Thyroid gland (tissue), 4 donors: ENCODE measurements around the gene SLC22A4.

Experiments
- POLR2A ChIP-seq, 2 donors: fragments of 450-650 bp; IDR thresholded peaks; one replicate each; pipeline ENCODE4 v1.6.1; 2017; ENCODE audit warnings: antibody characterized with exemption in 2 of 2, mild to moderate bottlenecking in 2 of 2, moderate library complexity in 1 of 2
- TF ChIP-seq, protein P1 (sequence below), 6 experiments: fragments of 200-600 bp in 3 of 6; fragments of 450-650 bp in 3 of 6; sonication (generic) in 3 of 6; IDR thresholded peaks; one replicate each; pipeline ENCODE4 v1.5.1; 2016 to 2019; ENCODE audit warnings: antibody characterized with exemption in 6 of 6, mild to moderate bottlenecking in 2 of 6, inconsistent platforms in 1 of 6, moderate library complexity in 1 of 6

DNA sequence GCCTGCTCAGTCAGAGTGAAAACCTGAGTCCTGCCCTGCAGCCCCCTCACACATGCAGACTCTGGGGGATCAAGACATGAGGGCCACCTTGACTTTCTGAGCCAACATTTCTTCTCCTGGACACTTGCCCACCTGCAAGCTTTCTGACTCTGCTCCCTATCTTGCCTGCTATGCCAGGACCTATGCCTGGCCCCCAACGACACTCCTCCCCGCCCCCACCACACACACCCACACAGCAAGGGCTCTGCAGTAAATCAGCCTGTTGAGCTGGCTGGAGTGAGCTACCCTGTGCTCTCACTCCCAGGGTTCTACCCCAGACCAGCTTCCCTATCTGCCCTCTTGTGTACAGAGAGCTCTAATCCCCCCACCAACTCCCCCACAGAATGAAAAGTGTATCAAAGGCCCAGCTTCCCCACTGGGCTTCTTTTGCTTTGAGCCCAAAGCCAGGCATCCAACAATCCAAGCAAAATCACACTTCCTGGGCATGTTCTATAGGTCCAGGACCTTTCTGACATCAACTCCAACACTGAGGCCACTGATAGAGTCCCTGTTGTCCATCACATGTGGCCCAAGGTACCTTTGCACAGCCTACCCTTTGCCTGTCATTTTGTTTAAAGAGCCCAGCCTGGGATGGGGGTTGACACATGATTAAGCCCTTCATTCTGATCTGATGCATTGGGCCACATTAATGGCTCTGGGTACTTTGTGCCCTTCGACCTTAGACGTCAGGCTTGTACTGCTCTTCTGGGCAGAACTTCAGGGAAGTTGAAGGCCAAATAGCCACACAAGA lies 29.5 kb upstream of the SLC22A4 start:
- TF ChIP-seq, protein P1, sequence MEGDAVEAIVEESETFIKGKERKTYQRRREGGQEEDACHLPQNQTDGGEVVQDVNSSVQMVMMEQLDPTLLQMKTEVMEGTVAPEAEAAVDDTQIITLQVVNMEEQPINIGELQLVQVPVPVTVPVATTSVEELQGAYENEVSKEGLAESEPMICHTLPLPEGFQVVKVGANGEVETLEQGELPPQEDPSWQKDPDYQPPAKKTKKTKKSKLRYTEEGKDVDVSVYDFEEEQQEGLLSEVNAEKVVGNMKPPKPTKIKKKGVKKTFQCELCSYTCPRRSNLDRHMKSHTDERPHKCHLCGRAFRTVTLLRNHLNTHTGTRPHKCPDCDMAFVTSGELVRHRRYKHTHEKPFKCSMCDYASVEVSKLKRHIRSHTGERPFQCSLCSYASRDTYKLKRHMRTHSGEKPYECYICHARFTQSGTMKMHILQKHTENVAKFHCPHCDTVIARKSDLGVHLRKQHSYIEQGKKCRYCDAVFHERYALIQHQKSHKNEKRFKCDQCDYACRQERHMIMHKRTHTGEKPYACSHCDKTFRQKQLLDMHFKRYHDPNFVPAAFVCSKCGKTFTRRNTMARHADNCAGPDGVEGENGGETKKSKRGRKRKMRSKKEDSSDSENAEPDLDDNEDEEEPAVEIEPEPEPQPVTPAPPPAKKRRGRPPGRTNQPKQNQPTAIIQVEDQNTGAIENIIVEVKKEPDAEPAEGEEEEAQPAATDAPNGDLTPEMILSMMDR (IDR thresholded peaks at IDR 0.05) = no peak
- TF ChIP-seq POLR2A (IDR thresholded peaks at IDR 0.05) = no peak
